ENCODE results near the gene PDCD1LG2. TPM values are rescaled to one million over a fixed set of nuclear protein-coding genes. Genes with fewer than 3 reads are reported as not detected.
A peak's percentile ranks its signal among the peaks of the same experiment; 100 is the strongest.

The PDCD1LG2 gene
- polyA plus RNA-seq, 1 of the 3 experiments (the other 2 are of a cell fraction): 11.1 TPM

- POLR2A ChIA-PET: no interaction called here
- Histone ChIP-seq H4K20me1 (ENCODE audit: insufficient read depth) (no peaks in the 10 kb centered on the region), H2AFZ (ENCODE audit: low read depth) (no peak overlapping the region), H3K9ac (no peak overlapping the region), H3K27ac (ENCODE audit: low read depth in 2 of 2, low read length in 1 of 2) (no peak overlapping the region), H3K4me2 (peak overlapping the region; percentile 46), H3K4me1 (ENCODE audit: control insufficient read depth in 1 of 2, insufficient read depth in 2 of 2, low read depth in 1 of 2, low read length in 1 of 2) (peaks cover 0 to 5% of the 10 kb centered on the region in 2 experiments; a peak in 2 of 4 replicates), H3K27me3 (ENCODE audit: insufficient read depth) (no peaks in the 10 kb centered on the region), H3F3A (replicated peaks; ENCODE audit: insufficient read depth) (peaks cover 3% of the 10 kb centered on the region), H3K9me2 (no peaks in the 10 kb centered on the region), H3K36me3 (replicated peaks in 1 of 2; ENCODE audit: control insufficient read depth in 1 of 2, insufficient read depth in 2 of 2, low read length in 1 of 2) (no peaks in the 10 kb centered on the region), H3K9me3 (no peaks in the 10 kb centered on the region), H3K79me2 (ENCODE audit: insufficient read depth) (no peaks in the 10 kb centered on the region), H3K4me3 (ENCODE audit: low read depth in 2 of 2, low read length in 1 of 2) (no peak overlapping the region)
- DNase-seq: no peak
- CTCF ChIA-PET: interaction anchor here (0.6 to 3.2 kb wide), 3 partner anchors 9 to 104 kb away, joined by 3 to 18 read pairs (median 4); no protein-coding TSS in a partner anchor
- WGBS (ENCODE audit: low lambda C conversion rate): 94% methylated on average over 3 of the region's 3 CpGs
- TF ChIP-seq GABPA (IDR thresholded peaks at IDR 0.05; ENCODE audit: low read depth): no peak
- TF ChIP-seq, protein P1, sequence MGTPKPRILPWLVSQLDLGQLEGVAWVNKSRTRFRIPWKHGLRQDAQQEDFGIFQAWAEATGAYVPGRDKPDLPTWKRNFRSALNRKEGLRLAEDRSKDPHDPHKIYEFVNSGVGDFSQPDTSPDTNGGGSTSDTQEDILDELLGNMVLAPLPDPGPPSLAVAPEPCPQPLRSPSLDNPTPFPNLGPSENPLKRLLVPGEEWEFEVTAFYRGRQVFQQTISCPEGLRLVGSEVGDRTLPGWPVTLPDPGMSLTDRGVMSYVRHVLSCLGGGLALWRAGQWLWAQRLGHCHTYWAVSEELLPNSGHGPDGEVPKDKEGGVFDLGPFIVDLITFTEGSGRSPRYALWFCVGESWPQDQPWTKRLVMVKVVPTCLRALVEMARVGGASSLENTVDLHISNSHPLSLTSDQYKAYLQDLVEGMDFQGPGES (IDR thresholded peaks at IDR 0.05; ENCODE audit: low read depth, low read length): no peak
- no peak for TF ChIP-seq GATA2 (CRISPR knock-in tag; IDR thresholded peaks at IDR 0.05)
- no peak for TF ChIP-seq USF1 (IDR thresholded peaks at IDR 0.05; ENCODE audit: borderline replicate concordance, low read depth)
- no peak for TF ChIP-seq CHD2 (IDR thresholded peaks at IDR 0.05; ENCODE audit: low read length, partially characterized antibody)
- TF ChIP-seq MEF2A (IDR thresholded peaks at IDR 0.05; ENCODE audit: borderline replicate concordance, low read depth): no peak
- TF ChIP-seq FOXM1 (IDR thresholded peaks at IDR 0.05; ENCODE audit: low read depth): no peak
- no peak for TF ChIP-seq YY1 (IDR thresholded peaks at IDR 0.05; ENCODE audit: low read depth)
- no peak for TF ChIP-seq EZH2phosphoT487 (IDR thresholded peaks at IDR 0.05; ENCODE audit: borderline replicate concordance, low read depth)
- TF ChIP-seq MXI1 (IDR thresholded peaks at IDR 0.05; ENCODE audit: low read depth, low read length): no peak
- TF ChIP-seq JUND (IDR thresholded peaks at IDR 0.05): no peak
- TF ChIP-seq RAD21 (IDR thresholded peaks at IDR 0.05; ENCODE audit: low read length): no peak
- no peak for TF ChIP-seq TCF12 (IDR thresholded peaks at IDR 0.05)
- no peak for TF ChIP-seq SIN3A (IDR thresholded peaks at IDR 0.05; ENCODE audit: borderline replicate concordance, low read depth, low read length)
- no peak for TF ChIP-seq ELF1 (IDR thresholded peaks at IDR 0.05)
- no peak for TF ChIP-seq MAX (IDR thresholded peaks at IDR 0.05; ENCODE audit: low read depth)
- TF ChIP-seq, protein P2, sequence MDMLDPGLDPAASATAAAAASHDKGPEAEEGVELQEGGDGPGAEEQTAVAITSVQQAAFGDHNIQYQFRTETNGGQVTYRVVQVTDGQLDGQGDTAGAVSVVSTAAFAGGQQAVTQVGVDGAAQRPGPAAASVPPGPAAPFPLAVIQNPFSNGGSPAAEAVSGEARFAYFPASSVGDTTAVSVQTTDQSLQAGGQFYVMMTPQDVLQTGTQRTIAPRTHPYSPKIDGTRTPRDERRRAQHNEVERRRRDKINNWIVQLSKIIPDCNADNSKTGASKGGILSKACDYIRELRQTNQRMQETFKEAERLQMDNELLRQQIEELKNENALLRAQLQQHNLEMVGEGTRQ (IDR thresholded peaks at IDR 0.05; ENCODE audit: borderline replicate concordance, low read depth, low read length): no peak
- TF ChIP-seq FOXJ3 (CRISPR knock-in tag; IDR thresholded peaks at IDR 0.05): no peak
- TF ChIP-seq EP300 (IDR thresholded peaks at IDR 0.05; ENCODE audit: borderline replicate concordance in 1 of 2, low read depth in 1 of 2, low read length in 1 of 2): no peak
- TF ChIP-seq SMC3 (IDR thresholded peaks at IDR 0.05; ENCODE audit: low read depth, low read length): no peak
Observed at GRCh38 chr9:5609226-5609596, 98.9 kb downstream of the PDCD1LG2 start.

Measured in SK-N-SH (cell line).